MM.1S (cell line): Measurements from ENCODE around the gene ZNF827.
"Not testable (repeated sequence)": the region's sequence is repeated elsewhere in the genome, so short reads cannot be mapped to it uniquely, and the experiment has no call there.

Source experiments
- DNase-seq: peaks from one replicate; pipeline ENCODE4 v3.0.0-alpha.2; 2015
- H2AFZ ChIP-seq: fragments of 300-600 bp; sonication (generic); 2 replicates; pipeline ENCODE4 v1.6.0; 2016; ENCODE audit warnings: antibody characterized with exemption, low read length
- H3F3A ChIP-seq: fragments of 300-600 bp; sonication (generic); 2 replicates; pipeline ENCODE4 v1.6.1; 2016; ENCODE audit warnings: mild to moderate bottlenecking, antibody characterized with exemption, low read length, moderate library complexity, mixed read lengths; ENCODE audit not compliant: insufficient read depth
- H3K27ac ChIP-seq: fragments of 300-600 bp; sonication (generic); 2 replicates; pipeline ENCODE4 v1.5.1; 2016; ENCODE audit warnings: mild to moderate bottlenecking, low read length
- H3K27me3 ChIP-seq: fragments of 300-600 bp; sonication (generic); replicated peaks from 2 replicates; pipeline ENCODE4 v1.6.0; 2016; ENCODE audit warnings: low read length; ENCODE audit not compliant: insufficient read depth
- H3K36me3 ChIP-seq: fragments of 300-600 bp; sonication (generic); replicated peaks from 2 replicates; pipeline ENCODE4 v1.6.1; 2016; ENCODE audit warnings: mild to moderate bottlenecking, low read length, mixed read lengths; ENCODE audit not compliant: insufficient read depth
- H3K4me1 ChIP-seq: fragments of 300-600 bp; sonication (generic); 2 replicates; pipeline ENCODE4 v1.6.1; 2016; ENCODE audit warnings: low read length, mixed read lengths
- H3K4me2 ChIP-seq: fragments of 300-600 bp; sonication (generic); 2 replicates; pipeline ENCODE4 v1.6.0; 2016; ENCODE audit warnings: low read depth, low read length
- H3K4me3 ChIP-seq: fragments of 300-600 bp; sonication (generic); 2 replicates; pipeline ENCODE4 v1.5.1; 2016; ENCODE audit warnings: low read length, mixed read lengths
- H3K79me2 ChIP-seq: fragments of 300-600 bp; sonication (generic); 2 replicates; pipeline ENCODE4 v1.6.1; 2016; ENCODE audit warnings: mixed run types, low read length, mixed read lengths
- H3K9ac ChIP-seq: fragments of 300-600 bp; sonication (generic); 2 replicates; pipeline ENCODE4 v1.6.1; 2016; ENCODE audit warnings: low read length, mixed read lengths
- H3K9me2 ChIP-seq: fragments of 300-600 bp; sonication (generic); replicated peaks from 2 replicates; pipeline ENCODE4 v1.6.1; 2016; ENCODE audit warnings: mild to moderate bottlenecking, low read length, mixed read lengths; ENCODE audit not compliant: insufficient read depth
- H3K9me3 ChIP-seq: fragments of 300-600 bp; sonication (generic); replicated peaks from 2 replicates; pipeline ENCODE4 v1.6.1; 2016; ENCODE audit warnings: mild to moderate bottlenecking, low read length, mixed read lengths; ENCODE audit not compliant: insufficient read depth
- H4K20me1 ChIP-seq: fragments of 300-600 bp; sonication (generic); 2 replicates; pipeline ENCODE4 v1.6.1; 2016; ENCODE audit warnings: mild to moderate bottlenecking, low read length, moderate library complexity, mixed read lengths; ENCODE audit not compliant: insufficient read depth
- EZH2 ChIP-seq: fragments of 300-600 bp; sonication (generic); optimal IDR thresholded peaks from 2 replicates; pipeline ENCODE3; 2017; ENCODE audit warnings: low read depth, mild to moderate bottlenecking, antibody characterized with exemption, low read length, mixed read lengths
- EZH2phosphoT487 ChIP-seq: fragments of 300-600 bp; sonication (generic); IDR thresholded peaks from 2 replicates; pipeline ENCODE4 v1.6.1; 2018; ENCODE audit warnings: antibody characterized with exemption, low read length
- TF ChIP-seq, protein P1 (sequence below): fragments of 300-600 bp; sonication (generic); IDR thresholded peaks from 2 replicates; pipeline ENCODE4 v1.5.1; 2016; ENCODE audit warnings: antibody characterized with exemption, low read length, mixed read lengths

Gene ZNF827

GRCh38 chr4:145840162-145840768 is 98.4 kb downstream of the ZNF827 start:
- TF ChIP-seq EZH2 (no peak), EZH2phosphoT487 (no peak)
- TF ChIP-seq, protein P1, sequence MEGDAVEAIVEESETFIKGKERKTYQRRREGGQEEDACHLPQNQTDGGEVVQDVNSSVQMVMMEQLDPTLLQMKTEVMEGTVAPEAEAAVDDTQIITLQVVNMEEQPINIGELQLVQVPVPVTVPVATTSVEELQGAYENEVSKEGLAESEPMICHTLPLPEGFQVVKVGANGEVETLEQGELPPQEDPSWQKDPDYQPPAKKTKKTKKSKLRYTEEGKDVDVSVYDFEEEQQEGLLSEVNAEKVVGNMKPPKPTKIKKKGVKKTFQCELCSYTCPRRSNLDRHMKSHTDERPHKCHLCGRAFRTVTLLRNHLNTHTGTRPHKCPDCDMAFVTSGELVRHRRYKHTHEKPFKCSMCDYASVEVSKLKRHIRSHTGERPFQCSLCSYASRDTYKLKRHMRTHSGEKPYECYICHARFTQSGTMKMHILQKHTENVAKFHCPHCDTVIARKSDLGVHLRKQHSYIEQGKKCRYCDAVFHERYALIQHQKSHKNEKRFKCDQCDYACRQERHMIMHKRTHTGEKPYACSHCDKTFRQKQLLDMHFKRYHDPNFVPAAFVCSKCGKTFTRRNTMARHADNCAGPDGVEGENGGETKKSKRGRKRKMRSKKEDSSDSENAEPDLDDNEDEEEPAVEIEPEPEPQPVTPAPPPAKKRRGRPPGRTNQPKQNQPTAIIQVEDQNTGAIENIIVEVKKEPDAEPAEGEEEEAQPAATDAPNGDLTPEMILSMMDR: peak; percentile 63
- Histone ChIP-seq H3K79me2 (no peaks in the 10 kb centered on the region), H3K36me3 (no peaks in the 10 kb centered on the region), H3K27ac (no peak overlapping the region), H3K4me1 (no peaks in the 10 kb centered on the region), H3K4me3 (no peak overlapping the region), H3K27me3 (no peaks in the 10 kb centered on the region), H3K9ac (no peak overlapping the region), H4K20me1 (no peaks in the 10 kb centered on the region), H3F3A (no peaks in the 10 kb centered on the region), H3K4me2 (no peak overlapping the region), H3K9me2 (no peaks in the 10 kb centered on the region), H3K9me3 (no peaks in the 10 kb centered on the region), H2AFZ (no peak overlapping the region)
- peak; percentile 78 for DNase-seq

DNA sequence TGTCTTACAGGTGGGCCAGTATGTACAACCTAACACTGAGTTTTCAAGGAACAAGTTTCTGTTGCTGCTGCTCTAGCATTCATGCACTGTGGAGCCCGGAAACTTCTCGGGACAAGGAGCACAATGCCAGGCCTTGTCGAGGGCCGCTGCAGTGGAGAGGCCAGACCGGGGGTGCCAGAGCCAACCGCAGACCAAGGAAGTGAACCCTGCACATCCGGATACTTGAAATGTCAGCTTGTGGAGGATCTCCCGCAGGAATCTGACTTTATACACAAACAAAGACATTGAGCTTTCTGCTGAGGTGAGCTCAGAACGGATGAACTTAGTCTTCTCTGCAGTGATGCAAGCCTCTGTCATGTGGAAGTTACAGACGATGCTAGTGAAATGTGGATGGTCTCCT is 99.5 kb downstream of the ZNF827 start:
- H3K4me2 ChIP-seq: no peak overlapping the region

DNA sequence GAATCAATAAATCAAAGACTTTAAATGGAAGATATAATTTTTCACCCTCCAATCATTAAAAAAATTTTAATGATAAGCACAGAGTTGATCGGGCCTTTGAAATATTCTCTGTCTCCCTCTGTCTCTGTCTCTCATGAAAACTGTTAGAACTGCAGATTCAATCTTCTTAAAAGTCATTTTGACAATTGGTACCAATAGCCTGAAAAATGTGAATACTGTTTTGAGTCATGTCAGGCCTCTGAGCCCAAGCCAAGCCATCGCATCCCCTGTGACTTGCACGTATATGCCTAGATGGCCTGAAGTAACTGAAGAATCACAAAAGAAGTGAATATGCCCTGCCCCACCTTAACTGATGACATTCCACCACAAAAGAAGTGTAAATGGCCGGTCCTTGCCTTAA is 106.2 kb downstream of the ZNF827 start:
- H3K36me3 ChIP-seq, H4K20me1 ChIP-seq, H3K9me3 ChIP-seq, H3K4me2 ChIP-seq, DNase-seq, H3K9ac ChIP-seq, H3K4me3 ChIP-seq, H3K27me3 ChIP-seq, H3K9me2 ChIP-seq, H2AFZ ChIP-seq, H3K27ac ChIP-seq, H3K79me2 ChIP-seq: not testable (repeated sequence)
- peaks cover 24% of the 10 kb centered on the region for H3F3A ChIP-seq
- peaks cover 26% of the 10 kb centered on the region for H3K4me1 ChIP-seq

More for the DNA sequence above, 99.5 kb downstream of the ZNF827 start:
- Histone ChIP-seq H3K9me2 (no peaks in the 10 kb centered on the region), H4K20me1 (no peaks in the 10 kb centered on the region), H3K4me1 (no peaks in the 10 kb centered on the region), H3K27ac (no peak overlapping the region), H3K27me3 (no peaks in the 10 kb centered on the region), H3K4me3 (no peak overlapping the region), H3F3A (no peaks in the 10 kb centered on the region), H3K9me3 (no peaks in the 10 kb centered on the region), H3K36me3 (no peaks in the 10 kb centered on the region), H2AFZ (no peak overlapping the region), H3K9ac (no peak overlapping the region), H3K79me2 (no peaks in the 10 kb centered on the region)
- no peak for DNase-seq
- TF ChIP-seq, protein P1: no peak
- TF ChIP-seq EZH2: no peak
- no peak for TF ChIP-seq EZH2phosphoT487

DNA sequence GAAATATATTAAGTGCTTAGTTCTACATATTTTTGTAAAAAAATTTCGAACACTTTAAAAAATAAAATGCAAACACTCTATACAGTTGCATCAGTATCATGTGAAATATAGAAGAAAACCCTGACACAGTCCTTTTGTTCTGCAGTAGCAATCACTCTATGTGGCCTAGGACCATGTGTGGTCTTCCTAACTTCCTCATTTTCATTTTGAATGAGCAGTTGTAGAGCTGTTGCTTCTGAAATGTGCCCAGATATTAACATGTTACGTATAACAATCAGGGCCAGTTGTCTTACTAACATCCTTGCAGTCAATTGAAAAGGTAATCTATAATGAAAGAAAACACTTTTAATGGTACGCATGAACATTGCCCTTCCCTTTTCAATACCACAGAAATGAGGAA is 107.9 kb downstream of the ZNF827 start:
- Histone ChIP-seq H4K20me1 (no peaks in the 10 kb centered on the region), H3F3A (peaks cover 24% of the 10 kb centered on the region), H3K4me1 (peaks cover 26% of the 10 kb centered on the region), H3K9me2 (no peaks in the 10 kb centered on the region), H3K27me3 (no peaks in the 10 kb centered on the region), H2AFZ (no peak overlapping the region), H3K79me2 (no peaks in the 10 kb centered on the region), H3K9me3 (no peaks in the 10 kb centered on the region), H3K27ac (no peak overlapping the region), H3K4me2 (no peak overlapping the region; the same call in 1 of the 2 replicates), H3K4me3 (no peak overlapping the region), H3K9ac (no peak overlapping the region), H3K36me3 (no peaks in the 10 kb centered on the region)
- TF ChIP-seq EZH2phosphoT487: no peak
- peak; percentile 19 for DNase-seq
